Measurements from ENCODE around the gene NXNL1. TPM values are rescaled to one million over a fixed set of nuclear protein-coding genes. Genes with fewer than 3 reads are reported as not detected.
"Not testable (repeated sequence)": the region's sequence is repeated elsewhere in the genome, so short reads cannot be mapped to it uniquely, and the experiment has no call there.

The NXNL1 gene
- total RNA-seq, 1 donor from 2014 or later, result not detected

GRCh38 chr19:17503240-17503639, 42.5 kb upstream of the NXNL1 start:
- Histone ChIP-seq H3K4me3 (no peak overlapping the region), H3K36me3 (peaks cover 34% of the 10 kb centered on the region), H3K27me3 (ENCODE audit: low read depth) (no peaks in the 10 kb centered on the region), H3K9me3 (no peaks in the 10 kb centered on the region), H3K27ac (no peak overlapping the region), H3K4me1 (peaks cover 31% of the 10 kb centered on the region)
- ATAC-seq (no peak), DNase-seq (no peak)
- intact Hi-C loops (cut with DNase I), result no loop called here
- TF ChIP-seq, protein P1, sequence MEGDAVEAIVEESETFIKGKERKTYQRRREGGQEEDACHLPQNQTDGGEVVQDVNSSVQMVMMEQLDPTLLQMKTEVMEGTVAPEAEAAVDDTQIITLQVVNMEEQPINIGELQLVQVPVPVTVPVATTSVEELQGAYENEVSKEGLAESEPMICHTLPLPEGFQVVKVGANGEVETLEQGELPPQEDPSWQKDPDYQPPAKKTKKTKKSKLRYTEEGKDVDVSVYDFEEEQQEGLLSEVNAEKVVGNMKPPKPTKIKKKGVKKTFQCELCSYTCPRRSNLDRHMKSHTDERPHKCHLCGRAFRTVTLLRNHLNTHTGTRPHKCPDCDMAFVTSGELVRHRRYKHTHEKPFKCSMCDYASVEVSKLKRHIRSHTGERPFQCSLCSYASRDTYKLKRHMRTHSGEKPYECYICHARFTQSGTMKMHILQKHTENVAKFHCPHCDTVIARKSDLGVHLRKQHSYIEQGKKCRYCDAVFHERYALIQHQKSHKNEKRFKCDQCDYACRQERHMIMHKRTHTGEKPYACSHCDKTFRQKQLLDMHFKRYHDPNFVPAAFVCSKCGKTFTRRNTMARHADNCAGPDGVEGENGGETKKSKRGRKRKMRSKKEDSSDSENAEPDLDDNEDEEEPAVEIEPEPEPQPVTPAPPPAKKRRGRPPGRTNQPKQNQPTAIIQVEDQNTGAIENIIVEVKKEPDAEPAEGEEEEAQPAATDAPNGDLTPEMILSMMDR (IDR thresholded peaks at IDR 0.05), result no peak

DNA sequence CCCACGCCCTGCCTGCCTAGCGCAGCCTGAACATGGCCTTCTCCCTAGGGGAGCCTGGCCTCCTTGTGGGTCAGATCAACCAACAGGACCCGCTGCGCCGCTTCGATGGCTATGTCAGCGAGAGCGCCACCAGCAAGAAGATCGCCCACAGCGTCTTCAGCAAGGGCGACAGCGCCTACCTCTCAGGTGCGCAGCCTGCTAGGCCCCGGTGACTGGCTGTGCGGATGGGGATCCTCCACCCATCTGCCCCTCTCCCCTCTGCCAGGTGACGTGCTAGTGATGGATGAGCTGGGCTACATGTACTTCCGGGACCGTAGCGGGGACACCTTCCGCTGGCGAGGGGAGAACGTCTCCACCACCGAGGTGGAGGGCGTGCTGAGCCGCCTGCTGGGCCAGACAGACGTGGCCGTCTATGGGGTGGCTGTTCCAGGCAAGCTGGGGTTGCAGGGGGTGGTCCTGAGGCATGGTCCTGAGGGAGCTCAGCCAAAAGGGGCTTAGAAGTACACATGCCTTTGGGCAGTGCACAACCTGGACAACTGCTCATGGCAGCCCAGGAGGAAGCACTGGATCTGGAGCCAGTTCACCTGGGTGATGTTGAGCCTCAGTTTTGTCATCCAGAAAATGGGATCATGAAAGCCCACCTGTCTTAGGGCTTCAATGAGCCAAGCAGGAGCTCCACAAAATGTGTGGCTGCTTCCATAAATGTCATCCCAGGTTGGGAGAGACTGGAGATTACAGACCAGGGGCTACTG, 39.9 kb upstream of the NXNL1 start:
- Histone ChIP-seq H3K4me1 (peaks cover 31% of the 10 kb centered on the region), H3K36me3 (peaks cover 30% of the 10 kb centered on the region), H3K27ac (peak overlapping the region; percentile 88), H3K27me3 (ENCODE audit: low read depth) (no peaks in the 10 kb centered on the region), H3K4me3 (no peak overlapping the region), H3K9me3 (no peaks in the 10 kb centered on the region)
- TF ChIP-seq, protein P1 (IDR thresholded peaks at IDR 0.05), result no peak
- DNase-seq (no peak), ATAC-seq (no peak)
- intact Hi-C loops (cut with DNase I), result no loop called here

GRCh38 chr19:17499648-17500446, 39.1 kb upstream of the NXNL1 start:
- H3K27me3 ChIP-seq (ENCODE audit: low read depth), result no peaks in the 10 kb centered on the region
- peak overlapping the region; percentile 88 for H3K27ac ChIP-seq
- H3K36me3 ChIP-seq, result peaks cover 23% of the 10 kb centered on the region
- peak; percentile 87 for DNase-seq
- peaks cover 31% of the 10 kb centered on the region for H3K4me1 ChIP-seq
- H3K9me3 ChIP-seq, result no peaks in the 10 kb centered on the region
- TF ChIP-seq, protein P1 (IDR thresholded peaks at IDR 0.05), result no peak
- intact Hi-C loops (cut with DNase I), result no loop called here
- peak overlapping the region; percentile 19 for H3K4me3 ChIP-seq
- ATAC-seq, result peak; percentile 85 to 88

GRCh38 chr19:17499025-17499424, 38.3 kb upstream of the NXNL1 start:
- intact Hi-C loops (cut with DNase I); H3K4me3 ChIP-seq; DNase-seq; H3K9me3 ChIP-seq; ATAC-seq; H3K27me3 ChIP-seq (ENCODE audit: low read depth): not testable (repeated sequence)
- Histone ChIP-seq H3K27ac (peak overlapping the region; percentile 88), H3K4me1 (peaks cover 31% of the 10 kb centered on the region), H3K36me3 (peaks cover 17% of the 10 kb centered on the region)
- TF ChIP-seq, protein P1 (IDR thresholded peaks at IDR 0.05), result peak; percentile 8

DNA sequence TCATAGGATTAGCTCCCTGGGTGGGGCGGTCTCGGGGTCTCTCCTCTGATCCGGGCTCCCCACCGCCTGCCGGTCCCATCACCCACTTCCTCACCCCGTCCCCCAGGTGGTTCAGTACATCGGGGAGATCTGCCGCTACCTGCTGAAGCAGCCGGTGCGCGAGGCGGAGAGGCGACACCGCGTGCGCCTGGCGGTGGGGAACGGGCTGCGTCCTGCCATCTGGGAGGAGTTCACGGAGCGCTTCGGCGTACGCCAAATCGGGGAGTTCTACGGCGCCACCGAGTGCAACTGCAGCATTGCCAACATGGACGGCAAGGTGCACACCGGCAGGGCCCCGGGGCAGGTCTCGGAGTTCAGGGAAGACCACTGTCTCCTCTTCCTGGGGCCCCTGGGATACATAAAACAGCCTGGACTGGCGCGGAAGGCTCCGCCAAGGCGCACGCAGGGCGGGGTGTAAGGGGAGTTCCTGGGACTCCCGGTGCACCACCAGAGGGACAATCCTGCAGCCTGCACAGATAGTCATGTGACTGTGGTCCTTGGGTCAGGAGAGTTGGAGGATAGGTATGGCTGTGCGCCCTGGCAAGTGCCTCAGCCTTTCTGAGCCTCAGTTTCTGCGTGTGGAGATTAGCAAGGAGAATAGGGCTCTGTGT, 36.5 kb upstream of the NXNL1 start:
- Histone ChIP-seq H3K4me1 (peaks cover 31% of the 10 kb centered on the region), H3K27me3 (ENCODE audit: low read depth) (no peaks in the 10 kb centered on the region), H3K27ac (no peak overlapping the region), H3K9me3 (no peaks in the 10 kb centered on the region), H3K4me3 (no peak overlapping the region), H3K36me3 (peaks cover 17% of the 10 kb centered on the region)
- intact Hi-C loops (cut with DNase I), result no loop called here
- no peak for DNase-seq
- TF ChIP-seq, protein P1 (IDR thresholded peaks at IDR 0.05), result no peak
- no peak for ATAC-seq

Data from lower lobe of right lung (tissue), 2 donors.